Panc1 (cell line): ENCODE results near the gene CD6. TPM values are rescaled to one million over a fixed set of nuclear protein-coding genes. Genes with fewer than 3 reads are reported as not detected.

Source experiments
- ATAC-seq: fragments of 200-7000 bp; cut with Tn5 transposase; 2 replicates; pipeline ENCODE4 v1.9.1; 2020; ENCODE audit warnings: mild to moderate bottlenecking, moderate library complexity
- BruUV-seq: library from RNA; stranded (reverse); fragments of 400-500 nt; replicated peaks from 2 replicates; lab custom pipeline; 2021; lab: Mats Ljungman, UMichigan
- CTCF ChIA-PET: fragments of 300-600 bp; sonication (Branson Sonifier 250); formaldehyde crosslinking; loops from one replicate; lab custom pipeline; 2022; ENCODE audit warnings: antibody characterized with exemption; lab: Charles Lee
- POLR2A ChIA-PET: fragments of 300-600 bp; sonication (Branson Sonifier 250); formaldehyde crosslinking; loops from one replicate; lab custom pipeline; 2022; ENCODE audit warnings: antibody characterized with exemption; lab: Charles Lee
- DNase-seq: peaks from one replicate; pipeline ENCODE4 v3.0.0-alpha.2; 2010; ENCODE audit warnings: low read depth, low spot score
- H3K27ac ChIP-seq: 2 replicates; pipeline ENCODE4 v1.5.1; 2011; ENCODE audit warnings: mild to moderate bottlenecking, low read length, inconsistent platforms
- H3K27me3 ChIP-seq: fragments of 200-500 bp; sonication (Bioruptor generic); 2 replicates; pipeline ENCODE4 v1.6.0; 2014; ENCODE audit warnings: low read length, inconsistent platforms; ENCODE audit not compliant: control insufficient read depth, insufficient read depth
- H3K36me3 ChIP-seq: fragments of 200-500 bp; sonication (Bioruptor generic); 2 replicates; pipeline ENCODE4 v1.5.1; 2014; ENCODE audit warnings: inconsistent platforms, mild to moderate bottlenecking, low read length, moderate library complexity; ENCODE audit not compliant: control insufficient read depth, insufficient read depth
- H3K4me1 ChIP-seq: 2 replicates; pipeline ENCODE4 v1.5.1; 2011; ENCODE audit warnings: inconsistent platforms, mild to moderate bottlenecking, low read length, moderate library complexity; ENCODE audit not compliant: control insufficient read depth, insufficient read depth
- H3K4me3 ChIP-seq, 2 experiments: 2 replicates each; pipeline ENCODE4 v1.5.1; 2011 to 2012; ENCODE audit warnings: low read depth in 2 of 2, low read length in 2 of 2, mild to moderate bottlenecking in 2 of 2, inconsistent platforms in 1 of 2, moderate library complexity in 1 of 2
- H3K9me3 ChIP-seq: fragments of 200-500 bp; sonication (Bioruptor generic); 2 replicates; pipeline ENCODE4 v1.5.1; 2014; ENCODE audit warnings: low read depth, mild to moderate bottlenecking, inconsistent platforms, low read length, moderate library complexity; ENCODE audit not compliant: control insufficient read depth, insufficient read depth
- POLR2AphosphoS5 ChIP-seq: IDR thresholded peaks from 2 replicates; pipeline ENCODE4 v1.6.1; 2012; ENCODE audit warnings: mild to moderate bottlenecking, low read depth, low read length, moderate library complexity
- SIN3A ChIP-seq: IDR thresholded peaks from 2 replicates; pipeline ENCODE4 v1.6.1; 2012; ENCODE audit warnings: low read depth, mild to moderate bottlenecking, low read length, moderate library complexity, borderline replicate concordance; ENCODE audit not compliant: insufficient read depth
- TCF7L2 ChIP-seq: IDR thresholded peaks from 2 replicates; pipeline ENCODE4 v1.6.1; 2011; ENCODE audit warnings: mild to moderate bottlenecking, low read depth, low read length, inconsistent platforms
- in situ Hi-C: cut with HindIII; loops from 2 replicates; pipeline ENCODE4 v1.10.0; 2016; ENCODE audit warnings: low sequenced_read_pairs, low pct_unique_long_range_greater_than_20kb
- intact Hi-C: fragments of 100-400 bp; cut with micrococcal nuclease; formaldehyde crosslinking; loops from one replicate; pipeline ENCODE4 v1.10.0; 2022; ENCODE audit not compliant: unreplicated experiment
- total RNA-seq: library from RNA; stranded (reverse); gene quantifications from one replicate; pipeline ENCODE4 v1.2.1, GENCODE V29; 2021; ENCODE audit not compliant: unreplicated experiment
- TF ChIP-seq, protein P1 (sequence below): fragments of 450-650 bp; IDR thresholded peaks from 2 replicates; pipeline ENCODE4 v1.5.1; 2017; ENCODE audit warnings: mild to moderate bottlenecking
- TF ChIP-seq, protein P2 (sequence below), 2 experiments: IDR thresholded peaks; 2 replicates each; pipeline ENCODE4 v1.6.1; 2011 to 2012; ENCODE audit warnings: low read depth in 2 of 2, control low read depth in 1 of 2, low read length in 1 of 2, mild to moderate bottlenecking in 1 of 2, moderate library complexity in 1 of 2; ENCODE audit not compliant: insufficient read depth in 1 of 2

The CD6 gene
- total RNA-seq, 1 experiment from 2014 or later, result 1.1 TPM

DNA sequence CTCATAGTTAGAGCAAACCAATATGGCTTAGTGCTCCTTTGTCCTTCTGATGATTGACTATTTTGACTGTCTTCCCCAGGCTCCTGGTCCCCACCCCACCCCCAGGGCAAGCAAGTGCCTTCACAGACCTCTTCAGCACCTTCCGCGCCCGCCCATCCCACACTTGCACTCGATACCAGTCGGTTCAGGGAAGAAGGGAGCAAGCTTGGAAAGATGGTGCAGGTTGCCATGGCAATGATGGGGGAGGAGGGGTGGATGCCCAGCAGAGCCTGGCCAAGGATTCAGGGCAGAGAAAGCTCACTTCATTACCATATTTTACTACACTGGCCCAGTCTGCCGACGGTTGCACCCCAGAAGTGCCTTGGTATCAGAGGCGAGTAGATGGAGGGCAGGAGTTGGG is 45.0 kb upstream of the CD6 start:
- ATAC-seq (no peak), DNase-seq (no peak)
- Histone ChIP-seq H3K4me3 (no peak overlapping the region), H3K27me3 (no peaks in the 10 kb centered on the region), H3K4me1 (peaks cover 18% of the 10 kb centered on the region), H3K9me3 (no peaks in the 10 kb centered on the region), H3K36me3 (no peaks in the 10 kb centered on the region; the same call in 1 of the 2 replicates), H3K27ac (no peak overlapping the region)
- in situ Hi-C loops (no loop called here), intact Hi-C loops (no loop called here)
- CTCF ChIA-PET, result interaction anchor here (0.5 kb wide), 1 partner anchor 217 kb away, joined by 3 read pairs; no protein-coding TSS in a partner anchor
- TF ChIP-seq, protein P1, sequence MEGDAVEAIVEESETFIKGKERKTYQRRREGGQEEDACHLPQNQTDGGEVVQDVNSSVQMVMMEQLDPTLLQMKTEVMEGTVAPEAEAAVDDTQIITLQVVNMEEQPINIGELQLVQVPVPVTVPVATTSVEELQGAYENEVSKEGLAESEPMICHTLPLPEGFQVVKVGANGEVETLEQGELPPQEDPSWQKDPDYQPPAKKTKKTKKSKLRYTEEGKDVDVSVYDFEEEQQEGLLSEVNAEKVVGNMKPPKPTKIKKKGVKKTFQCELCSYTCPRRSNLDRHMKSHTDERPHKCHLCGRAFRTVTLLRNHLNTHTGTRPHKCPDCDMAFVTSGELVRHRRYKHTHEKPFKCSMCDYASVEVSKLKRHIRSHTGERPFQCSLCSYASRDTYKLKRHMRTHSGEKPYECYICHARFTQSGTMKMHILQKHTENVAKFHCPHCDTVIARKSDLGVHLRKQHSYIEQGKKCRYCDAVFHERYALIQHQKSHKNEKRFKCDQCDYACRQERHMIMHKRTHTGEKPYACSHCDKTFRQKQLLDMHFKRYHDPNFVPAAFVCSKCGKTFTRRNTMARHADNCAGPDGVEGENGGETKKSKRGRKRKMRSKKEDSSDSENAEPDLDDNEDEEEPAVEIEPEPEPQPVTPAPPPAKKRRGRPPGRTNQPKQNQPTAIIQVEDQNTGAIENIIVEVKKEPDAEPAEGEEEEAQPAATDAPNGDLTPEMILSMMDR, result no peak
- TF ChIP-seq TCF7L2 (no peak), SIN3A (no peak), POLR2AphosphoS5 (no peak)
- TF ChIP-seq, protein P2, sequence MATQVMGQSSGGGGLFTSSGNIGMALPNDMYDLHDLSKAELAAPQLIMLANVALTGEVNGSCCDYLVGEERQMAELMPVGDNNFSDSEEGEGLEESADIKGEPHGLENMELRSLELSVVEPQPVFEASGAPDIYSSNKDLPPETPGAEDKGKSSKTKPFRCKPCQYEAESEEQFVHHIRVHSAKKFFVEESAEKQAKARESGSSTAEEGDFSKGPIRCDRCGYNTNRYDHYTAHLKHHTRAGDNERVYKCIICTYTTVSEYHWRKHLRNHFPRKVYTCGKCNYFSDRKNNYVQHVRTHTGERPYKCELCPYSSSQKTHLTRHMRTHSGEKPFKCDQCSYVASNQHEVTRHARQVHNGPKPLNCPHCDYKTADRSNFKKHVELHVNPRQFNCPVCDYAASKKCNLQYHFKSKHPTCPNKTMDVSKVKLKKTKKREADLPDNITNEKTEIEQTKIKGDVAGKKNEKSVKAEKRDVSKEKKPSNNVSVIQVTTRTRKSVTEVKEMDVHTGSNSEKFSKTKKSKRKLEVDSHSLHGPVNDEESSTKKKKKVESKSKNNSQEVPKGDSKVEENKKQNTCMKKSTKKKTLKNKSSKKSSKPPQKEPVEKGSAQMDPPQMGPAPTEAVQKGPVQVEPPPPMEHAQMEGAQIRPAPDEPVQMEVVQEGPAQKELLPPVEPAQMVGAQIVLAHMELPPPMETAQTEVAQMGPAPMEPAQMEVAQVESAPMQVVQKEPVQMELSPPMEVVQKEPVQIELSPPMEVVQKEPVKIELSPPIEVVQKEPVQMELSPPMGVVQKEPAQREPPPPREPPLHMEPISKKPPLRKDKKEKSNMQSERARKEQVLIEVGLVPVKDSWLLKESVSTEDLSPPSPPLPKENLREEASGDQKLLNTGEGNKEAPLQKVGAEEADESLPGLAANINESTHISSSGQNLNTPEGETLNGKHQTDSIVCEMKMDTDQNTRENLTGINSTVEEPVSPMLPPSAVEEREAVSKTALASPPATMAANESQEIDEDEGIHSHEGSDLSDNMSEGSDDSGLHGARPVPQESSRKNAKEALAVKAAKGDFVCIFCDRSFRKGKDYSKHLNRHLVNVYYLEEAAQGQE (IDR thresholded peaks at IDR 0.05; ENCODE audit: insufficient read depth in 1 of 2, low read depth in 2 of 2, low read length in 1 of 2), result no peak
- BruUV-seq, result no TSS peak
- POLR2A ChIA-PET, result interaction anchor here (0.6 kb wide), 1 partner anchor 215 kb away, joined by 3 read pairs; no protein-coding TSS in a partner anchor

DNA sequence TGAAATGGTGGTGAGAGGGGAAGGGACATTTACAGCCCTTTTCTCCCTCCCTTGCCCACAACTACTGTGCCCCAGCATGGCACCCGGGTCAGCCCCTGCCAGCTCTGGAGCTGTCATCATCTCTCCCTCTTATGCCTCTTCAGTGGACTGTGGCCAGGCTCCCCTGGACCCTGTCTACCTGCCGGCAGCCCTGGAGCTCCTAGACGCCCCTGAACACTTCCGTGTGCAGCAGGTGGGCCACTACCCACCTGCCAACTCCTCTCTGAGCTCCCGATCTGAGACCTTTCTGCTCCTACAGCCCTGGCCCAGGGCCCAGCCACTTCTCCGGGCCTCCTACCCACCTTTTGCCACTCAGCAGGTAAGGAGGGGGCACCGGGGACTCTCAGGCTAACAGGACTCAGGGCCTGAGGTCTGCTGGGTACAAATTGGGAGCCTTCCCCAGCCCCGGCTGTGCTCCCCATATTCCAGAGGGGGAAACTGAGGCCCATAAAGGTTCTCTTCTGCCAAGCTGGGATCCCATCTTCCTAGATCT is 44.4 kb upstream of the CD6 start:
- H3K4me3 ChIP-seq, result no peak overlapping the region
- ChIA-PET CTCF (interaction anchor here (0.5 kb wide), 1 partner anchor 216 kb away, joined by 3 read pairs; no protein-coding TSS in a partner anchor), POLR2A (interaction anchor here (0.6 kb wide), 1 partner anchor 214 kb away, joined by 3 read pairs; no protein-coding TSS in a partner anchor)
- no peak overlapping the region for H3K27ac ChIP-seq
- DNase-seq (no peak), ATAC-seq (no peak)
- peaks cover 18% of the 10 kb centered on the region for H3K4me1 ChIP-seq
- no TSS peak for BruUV-seq
- TF ChIP-seq TCF7L2, result no peak
- TF ChIP-seq, protein P1, result no peak
- no peak for TF ChIP-seq SIN3A
- no peak for TF ChIP-seq POLR2AphosphoS5
- TF ChIP-seq, protein P2 (IDR thresholded peaks at IDR 0.05; ENCODE audit: insufficient read depth in 1 of 2, low read depth in 2 of 2, low read length in 1 of 2), result no peak
- no peaks in the 10 kb centered on the region; the same call in 1 of the 2 replicates for H3K36me3 ChIP-seq
- H3K27me3 ChIP-seq, result no peaks in the 10 kb centered on the region
- intact Hi-C loops (no loop called here), in situ Hi-C loops (no loop called here)
- no peaks in the 10 kb centered on the region for H3K9me3 ChIP-seq
